ENCODE results near the gene TOPBP1. TPM values are rescaled to one million over a fixed set of nuclear protein-coding genes. Genes with fewer than 3 reads are reported as not detected.

Gene TOPBP1
- total RNA-seq, 2 experiments from 2014 or later = 131 to 139 TPM

GRCh38 chr3:133598405-133598804, 63.3 kb downstream of the TOPBP1 start:
- BruUV-seq (replicated peaks) = no TSS peak
- CTCF ChIA-PET (ENCODE audit: unreplicated experiment) = no interaction called here
- Histone ChIP-seq H3K79me2 (ENCODE audit: insufficient read depth, low read depth, low read length) (peaks cover 4% of the 10 kb centered on the region; the same call in 1 of the 2 replicates), H3K9me2 (ENCODE audit: insufficient read depth, low read length) (no peaks in the 10 kb centered on the region), H4K20me1 (ENCODE audit: insufficient read depth, low read length) (no peaks in the 10 kb centered on the region), H2AFZ (ENCODE audit: low read length) (no peak overlapping the region), H3K4me1 (ENCODE audit: insufficient read depth, low read length, poor library complexity, severe bottlenecking) (no peaks in the 10 kb centered on the region), H3K4me3 (ENCODE audit: low read depth, low read length, poor library complexity, severe bottlenecking) (no peak overlapping the region), H3K27ac (ENCODE audit: low read depth, low read length, poor library complexity, severe bottlenecking) (no peak overlapping the region), H3K4me2 (ENCODE audit: low read length) (no peak overlapping the region), H3K36me3 (ENCODE audit: insufficient read depth, low read length) (peaks cover 53% of the 10 kb centered on the region), H3K9me3 (ENCODE audit: low read length) (no peaks in the 10 kb centered on the region)
- TF ChIP-seq EZH2phosphoT487 (IDR thresholded peaks at IDR 0.05; ENCODE audit: borderline replicate concordance, low read depth, low read length) (no peak), CTCF (conservative IDR thresholded peaks at IDR 0.05; ENCODE audit: low read length) (no peak)
- no peak for DNase-seq (ENCODE audit: low spot score)
- intact Hi-C loops (cut with micrococcal nuclease; ENCODE audit: unreplicated experiment) = no loop called here
- POLR2A ChIA-PET = interaction anchor here (0.9 to 1.2 kb wide), 2 partner anchors 24 to 136 kb away, joined by 3 to 4 read pairs; no protein-coding TSS in a partner anchor

GRCh38 chr3:133595341-133595740, 66.4 kb downstream of the TOPBP1 start:
- H4K20me1 ChIP-seq (ENCODE audit: insufficient read depth, low read length) = no peaks in the 10 kb centered on the region
- no peak for DNase-seq (ENCODE audit: low spot score)
- no peaks in the 10 kb centered on the region for H3K9me2 ChIP-seq (ENCODE audit: insufficient read depth, low read length)
- H3K36me3 ChIP-seq (ENCODE audit: insufficient read depth, low read length) = peaks cover 30% of the 10 kb centered on the region
- no peaks in the 10 kb centered on the region for H3K9me3 ChIP-seq (ENCODE audit: low read length)
- TF ChIP-seq CTCF (conservative IDR thresholded peaks at IDR 0.05; ENCODE audit: low read length) (no peak), EZH2phosphoT487 (IDR thresholded peaks at IDR 0.05; ENCODE audit: borderline replicate concordance, low read depth, low read length) (no peak)
- ChIA-PET CTCF (ENCODE audit: unreplicated experiment) (no interaction called here), POLR2A (interaction anchor here (0.6 to 1.7 kb wide), 4 partner anchors 9 to 900 kb away, joined by 3 to 5 read pairs (median 4); no protein-coding TSS in a partner anchor)
- no peaks in the 10 kb centered on the region for H3K79me2 ChIP-seq (ENCODE audit: insufficient read depth, low read depth, low read length)
- no peak overlapping the region for H3K27ac ChIP-seq (ENCODE audit: low read depth, low read length, poor library complexity, severe bottlenecking)
- BruUV-seq (replicated peaks) = no TSS peak
- H3K4me2 ChIP-seq (ENCODE audit: low read length) = no peak overlapping the region
- H3K4me1 ChIP-seq (ENCODE audit: insufficient read depth, low read length, poor library complexity, severe bottlenecking) = no peaks in the 10 kb centered on the region
- H2AFZ ChIP-seq (ENCODE audit: low read length) = no peak overlapping the region
- intact Hi-C loops (cut with micrococcal nuclease; ENCODE audit: unreplicated experiment) = no loop called here
- no peak overlapping the region for H3K4me3 ChIP-seq (ENCODE audit: low read depth, low read length, poor library complexity, severe bottlenecking)

GRCh38 chr3:133593243-133593642, 68.5 kb downstream of the TOPBP1 start:
- H3K36me3 ChIP-seq (ENCODE audit: insufficient read depth, low read length) = peaks cover 35% of the 10 kb centered on the region
- no peaks in the 10 kb centered on the region for H3K4me1 ChIP-seq (ENCODE audit: insufficient read depth, low read length, poor library complexity, severe bottlenecking)
- H2AFZ ChIP-seq (ENCODE audit: low read length) = no peak overlapping the region
- H4K20me1 ChIP-seq (ENCODE audit: insufficient read depth, low read length) = peaks cover 14% of the 10 kb centered on the region; the same call in 1 of the 2 replicates
- H3K4me2 ChIP-seq (ENCODE audit: low read length) = no peak overlapping the region
- H3K9me3 ChIP-seq (ENCODE audit: low read length) = no peaks in the 10 kb centered on the region
- intact Hi-C loops (cut with micrococcal nuclease; ENCODE audit: unreplicated experiment) = no loop called here
- no peaks in the 10 kb centered on the region for H3K9me2 ChIP-seq (ENCODE audit: insufficient read depth, low read length)
- H3K4me3 ChIP-seq (ENCODE audit: low read depth, low read length, poor library complexity, severe bottlenecking) = no peak overlapping the region
- no TSS peak for BruUV-seq (replicated peaks)
- no peak for DNase-seq (ENCODE audit: low spot score)
- CTCF ChIA-PET (ENCODE audit: unreplicated experiment) = no interaction called here
- TF ChIP-seq EZH2phosphoT487 (IDR thresholded peaks at IDR 0.05; ENCODE audit: borderline replicate concordance, low read depth, low read length) (no peak), CTCF (conservative IDR thresholded peaks at IDR 0.05; ENCODE audit: low read length) (no peak)
- POLR2A ChIA-PET = no interaction called here
- peaks cover 11% of the 10 kb centered on the region; the same call in 1 of the 2 replicates for H3K79me2 ChIP-seq (ENCODE audit: insufficient read depth, low read depth, low read length)
- no peak overlapping the region for H3K27ac ChIP-seq (ENCODE audit: low read depth, low read length, poor library complexity, severe bottlenecking)

Measured in OCI-LY7 (cell line).